Occipital lobe (tissue), 2 donors: ENCODE results near the gene EFEMP2. TPM values are rescaled to one million over a fixed set of nuclear protein-coding genes. Genes with fewer than 3 reads are reported as not detected.
A peak's percentile ranks its signal among the peaks of the same experiment; 100 is the strongest.
"Not testable (repeated sequence)": the region's sequence is repeated elsewhere in the genome, so short reads cannot be mapped to it uniquely, and the experiment has no call there.

Experiments used
- DNase-seq: peaks from one replicate; lab custom pipeline; 2025; lab: John Stamatoyannopoulos, UW
- total RNA-seq: library from RNA; depleted of rRNA; stranded (reverse); fragments of >200 nt; gene quantifications from one replicate; pipeline ENCODE4 v1.2.3, GENCODE V29; 2014

EFEMP2 gene
- total RNA-seq, 1 donor from 2014 or later, result 13.3 TPM

DNA sequence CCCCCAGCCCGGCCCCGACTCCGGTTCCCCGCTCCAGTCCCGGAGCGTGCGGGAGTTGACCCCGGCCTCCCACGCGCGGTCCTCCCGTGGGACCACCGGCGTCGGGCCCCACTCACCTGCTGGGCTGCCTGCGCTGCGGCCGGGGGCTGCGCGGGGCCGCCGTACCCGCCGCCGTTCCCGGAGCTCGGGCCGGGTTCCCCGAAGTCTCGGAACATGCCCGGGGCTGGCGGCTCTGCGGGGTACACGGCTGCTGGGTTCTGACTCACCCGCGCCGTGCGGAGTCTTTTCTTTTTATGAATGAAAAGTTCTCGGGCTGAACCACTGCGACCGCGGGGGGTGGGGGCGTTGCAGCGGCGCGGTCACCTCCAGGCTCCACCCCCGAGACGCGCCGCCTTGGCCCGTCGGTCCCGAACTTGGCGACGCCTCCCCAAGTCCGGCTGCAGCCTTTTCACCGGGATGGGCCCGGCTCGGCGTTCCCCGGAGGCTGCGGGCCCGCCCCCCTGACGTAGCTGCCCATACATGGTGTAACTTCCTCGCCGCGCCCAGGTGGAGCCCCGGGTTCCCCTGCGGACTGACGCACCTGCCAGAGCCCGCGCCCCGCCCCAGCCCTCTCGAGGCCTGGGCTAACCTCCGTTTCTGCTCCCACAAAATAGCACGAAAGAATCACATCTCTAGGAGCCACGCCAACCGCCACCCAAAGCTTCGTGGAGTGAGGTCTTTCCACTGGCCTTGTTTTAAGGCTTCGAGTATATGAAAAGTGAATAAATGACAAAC lies 27.7 kb upstream of the EFEMP2 start, which contains the start of gene FOSL1:
TSS of gene FOSL1 (minus strand) at position 264 of the 774 bp plus-strand sequence. CDS start at position 215, 49 bp downstream.
- peak; percentile 63 for DNase-seq

DNA sequence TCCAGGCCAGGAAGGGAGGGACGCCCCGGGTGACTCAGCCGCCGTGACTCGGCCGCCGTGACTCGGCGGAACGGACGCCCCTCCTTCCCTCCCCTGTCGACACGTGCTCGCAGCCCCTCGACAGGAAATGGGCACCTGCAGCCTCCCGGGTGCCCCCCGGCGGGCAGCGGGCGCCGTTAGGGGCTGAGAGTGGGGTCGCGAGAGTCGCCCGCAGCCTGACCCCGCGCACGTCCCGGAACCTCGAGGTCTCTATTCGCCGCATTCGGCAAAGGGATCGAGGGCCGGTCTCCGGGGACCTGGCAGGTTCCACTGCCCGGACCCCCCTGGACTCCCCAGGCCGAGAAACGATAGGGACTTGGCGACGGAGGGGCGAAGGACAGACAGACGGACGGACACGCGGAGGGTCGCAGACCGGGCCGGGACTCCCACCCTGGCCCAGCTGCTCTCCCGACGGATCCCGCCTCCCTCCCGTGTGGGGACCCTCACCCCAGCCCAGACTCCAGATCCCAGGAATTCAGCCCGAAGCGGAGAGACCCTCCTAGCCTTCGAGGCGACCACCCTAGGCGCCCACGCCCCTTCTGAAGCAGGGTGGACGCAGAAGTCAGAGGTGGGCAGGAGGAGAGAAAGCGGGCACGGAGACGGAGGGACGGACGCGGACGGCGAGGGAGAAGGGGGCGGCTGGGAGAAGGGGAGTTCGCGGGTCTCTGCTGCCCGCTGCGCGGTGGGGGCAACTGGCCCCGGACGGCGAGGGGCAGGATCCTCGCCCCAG lies 26.9 kb upstream of the EFEMP2 start:
- DNase-seq, result no peak

DNA sequence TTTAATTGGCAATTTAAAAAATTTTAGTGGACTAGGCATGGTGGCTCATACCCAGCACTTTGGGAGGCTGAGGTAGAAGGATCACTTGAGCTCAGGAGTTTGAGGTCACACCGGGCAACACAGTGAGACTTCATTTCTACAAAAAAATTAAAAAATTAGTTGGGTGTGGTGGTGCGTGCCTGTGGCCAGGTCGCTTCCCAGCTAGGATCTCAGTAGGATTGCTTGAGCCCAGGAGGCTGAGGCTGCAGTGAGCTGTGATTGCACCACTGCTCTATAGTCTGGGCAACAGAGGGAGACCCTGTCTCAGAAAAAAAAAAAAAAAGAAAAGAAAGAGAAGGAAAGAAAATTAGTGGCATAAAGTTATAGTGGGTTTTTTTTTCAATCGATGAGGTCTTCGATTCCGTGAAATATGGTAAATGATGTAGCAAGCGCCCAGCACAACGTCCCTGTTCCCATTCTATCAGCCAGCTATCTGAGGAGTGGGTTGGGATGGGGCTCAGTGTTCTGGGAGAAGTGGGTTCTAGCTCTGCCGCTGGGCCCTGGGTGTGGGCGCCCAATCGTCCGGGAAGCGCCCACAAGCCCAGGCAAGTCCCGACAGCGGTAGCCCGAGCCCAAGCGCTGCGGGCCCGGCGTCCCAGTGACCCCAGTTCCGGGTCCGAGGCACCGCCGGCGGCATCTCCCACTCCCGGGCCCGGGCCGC lies 26.2 kb upstream of the EFEMP2 start:
- no peak for DNase-seq

DNA sequence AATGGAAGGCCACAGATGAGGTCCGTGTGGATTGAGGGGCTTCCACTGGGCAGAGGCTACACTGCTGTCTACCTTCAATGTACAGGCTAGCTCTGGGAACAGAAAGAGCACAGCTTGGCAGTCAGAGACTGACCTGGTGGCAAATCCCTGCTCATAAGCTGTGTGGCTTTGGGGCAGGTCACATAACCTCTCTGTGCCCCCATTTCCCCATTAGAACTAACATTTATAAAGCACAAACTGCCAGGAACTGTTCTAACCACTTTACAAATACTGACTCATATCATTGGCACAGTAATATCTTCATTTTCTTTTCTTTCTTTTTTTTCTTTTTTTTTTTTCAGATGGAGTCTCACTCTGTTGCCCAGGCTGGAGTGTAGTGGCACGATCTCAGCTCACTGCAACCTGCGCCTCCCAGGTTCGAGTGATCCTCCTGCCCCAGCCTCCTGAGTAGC lies 24.4 kb upstream of the EFEMP2 start:
- no peak for DNase-seq

DNA sequence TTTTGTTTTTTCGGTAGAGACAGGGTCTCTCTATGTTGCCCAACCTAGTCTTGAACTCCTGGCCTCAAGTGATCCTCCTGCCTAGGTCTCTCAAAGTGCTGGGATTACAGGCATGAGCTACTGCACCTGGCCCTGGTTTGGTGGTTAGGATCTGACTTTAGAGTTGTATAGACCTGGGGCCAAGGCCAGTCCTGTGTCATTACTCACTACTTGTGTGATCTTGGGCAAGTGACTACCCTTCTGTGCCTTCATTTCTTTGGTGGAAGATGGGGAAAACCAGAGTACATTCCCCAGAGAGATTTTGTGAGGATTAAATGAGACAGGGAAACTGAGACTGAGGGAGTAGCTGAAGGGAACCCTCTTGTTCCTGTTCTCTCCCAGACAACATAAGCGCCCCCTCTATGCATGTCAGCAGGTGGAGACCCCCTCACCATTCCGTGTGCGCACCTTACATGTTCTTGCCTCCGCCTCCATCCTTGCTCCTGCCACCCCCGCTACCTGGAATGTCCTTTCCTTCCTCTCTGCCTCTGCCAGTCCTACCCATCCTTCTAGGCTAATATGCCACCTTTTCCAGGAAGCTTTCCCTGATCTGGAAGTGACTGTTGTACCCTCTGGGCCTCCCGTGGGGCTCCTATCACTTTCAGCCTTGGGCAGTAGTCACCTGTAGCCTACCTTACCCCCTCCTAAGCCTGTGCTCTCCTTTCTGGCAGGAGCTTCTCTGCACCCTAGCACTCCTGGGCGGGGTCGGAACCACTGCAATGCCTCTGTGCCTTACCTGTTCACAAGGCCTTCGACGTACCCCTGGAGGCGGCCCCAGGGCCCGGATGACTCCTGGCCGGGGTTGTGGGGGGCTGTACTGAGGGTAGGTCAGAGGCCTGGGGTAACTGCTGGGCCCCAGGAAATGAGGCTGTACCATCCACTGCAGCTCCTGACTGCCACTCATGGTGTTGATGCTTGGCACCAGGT lies 23.7 kb upstream of the EFEMP2 start:
- no peak for DNase-seq

DNA sequence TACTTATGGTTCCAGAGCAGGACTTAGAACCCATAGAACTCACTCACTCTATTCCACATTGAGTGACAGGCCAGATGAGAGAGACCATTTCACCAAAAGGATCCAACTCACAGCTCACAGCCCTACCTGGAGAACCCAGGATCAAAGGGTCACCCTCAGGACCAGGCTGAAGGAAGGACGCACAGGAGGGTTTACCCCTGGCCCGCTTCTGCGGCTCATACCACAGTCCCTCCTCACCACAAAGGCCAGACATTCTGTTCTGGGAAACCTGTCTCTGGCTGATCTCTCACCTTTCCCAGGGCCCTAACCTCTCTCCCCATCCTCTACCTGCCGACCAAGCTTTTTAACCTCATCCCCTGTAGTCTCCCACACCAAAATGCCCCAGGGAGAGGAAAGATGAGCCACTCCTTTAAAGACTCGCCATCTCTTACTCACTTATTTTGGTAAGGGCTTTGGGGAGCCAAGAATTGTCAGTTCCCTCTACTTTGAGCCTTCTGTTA lies 22.9 kb upstream of the EFEMP2 start:
- no peak for DNase-seq

DNA sequence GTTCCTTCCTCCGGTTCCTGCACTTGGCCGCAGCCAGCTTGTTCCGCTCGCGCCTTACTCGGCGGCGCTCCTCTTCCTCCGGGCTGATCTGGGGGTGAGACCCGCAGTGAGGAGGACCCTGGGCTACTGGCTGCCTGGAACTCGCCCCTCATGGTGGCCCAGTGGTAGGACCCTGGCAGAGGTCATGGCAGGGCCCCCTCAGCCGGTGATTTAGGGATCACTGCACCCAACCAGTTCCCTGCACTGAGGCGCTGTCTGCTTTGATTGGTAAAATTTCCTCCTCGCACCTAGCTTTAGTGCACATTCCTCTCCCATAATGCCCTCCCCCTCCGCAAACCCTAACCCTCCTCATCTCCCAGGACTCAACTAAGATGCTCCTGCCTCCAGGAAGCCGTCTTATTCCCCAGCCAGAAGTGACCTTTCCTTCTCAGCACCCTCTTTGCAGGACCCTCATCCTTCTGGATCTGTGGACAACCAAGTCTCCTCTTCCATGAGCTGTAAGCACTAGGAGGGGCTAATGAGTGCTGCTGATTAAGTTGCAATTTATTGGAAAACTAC lies 21.5 kb upstream of the EFEMP2 start:
- DNase-seq, result no peak

DNA sequence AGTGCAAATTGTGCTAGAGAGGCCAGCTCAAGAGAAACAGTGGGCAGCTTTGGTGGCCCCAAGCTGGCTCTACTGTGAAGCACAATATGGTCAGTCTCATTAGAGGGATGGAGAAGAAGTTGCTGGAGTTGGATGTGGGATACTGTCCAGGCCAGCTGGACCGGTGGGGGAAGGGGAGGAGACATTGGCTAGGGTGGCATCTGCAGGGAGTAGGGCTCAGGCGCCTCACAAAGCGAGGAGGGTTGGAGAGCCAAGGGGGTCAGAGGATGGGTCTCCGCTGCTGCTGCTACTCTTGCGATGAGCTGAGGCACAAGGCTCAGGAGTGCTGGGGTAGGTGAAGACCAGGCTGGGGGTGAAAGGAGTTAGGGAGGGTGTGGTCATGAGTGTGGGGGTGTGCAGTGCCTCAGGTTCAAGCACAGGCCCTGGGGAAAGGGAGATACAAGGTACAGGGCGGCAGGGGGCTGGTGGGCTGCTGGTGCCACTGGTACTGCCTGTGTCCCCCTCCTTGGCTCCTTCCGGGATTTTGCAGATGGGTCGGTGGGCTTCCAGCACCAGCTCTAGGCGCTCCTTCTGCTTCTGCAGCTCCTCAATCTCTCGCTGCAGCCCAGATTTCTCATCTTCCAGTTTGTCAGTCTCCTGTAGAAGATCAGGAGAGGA lies 20.2 kb upstream of the EFEMP2 start:
- DNase-seq, result no peak

DNA sequence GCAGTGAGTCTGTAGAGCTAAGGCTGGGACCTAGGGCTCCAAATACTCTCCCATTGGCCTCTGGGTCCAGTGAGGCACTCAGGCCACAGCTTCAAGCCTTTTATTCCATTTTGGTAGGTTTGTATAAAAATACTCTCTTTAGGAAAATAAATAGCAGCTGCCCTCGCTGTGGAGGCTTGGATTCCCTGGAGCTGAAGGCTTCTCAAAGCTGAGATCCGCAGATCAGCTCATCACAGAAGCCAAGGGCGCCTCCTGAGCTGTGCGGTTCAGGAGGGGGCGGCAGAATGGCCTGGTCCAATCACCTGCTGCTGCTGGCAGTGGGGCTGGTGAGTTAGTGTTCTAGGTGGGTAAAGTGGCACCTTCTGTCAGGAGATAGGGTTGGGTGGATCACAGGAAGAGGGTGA lies 19.5 kb upstream of the EFEMP2 start:
- DNase-seq, result not testable (repeated sequence)

DNA sequence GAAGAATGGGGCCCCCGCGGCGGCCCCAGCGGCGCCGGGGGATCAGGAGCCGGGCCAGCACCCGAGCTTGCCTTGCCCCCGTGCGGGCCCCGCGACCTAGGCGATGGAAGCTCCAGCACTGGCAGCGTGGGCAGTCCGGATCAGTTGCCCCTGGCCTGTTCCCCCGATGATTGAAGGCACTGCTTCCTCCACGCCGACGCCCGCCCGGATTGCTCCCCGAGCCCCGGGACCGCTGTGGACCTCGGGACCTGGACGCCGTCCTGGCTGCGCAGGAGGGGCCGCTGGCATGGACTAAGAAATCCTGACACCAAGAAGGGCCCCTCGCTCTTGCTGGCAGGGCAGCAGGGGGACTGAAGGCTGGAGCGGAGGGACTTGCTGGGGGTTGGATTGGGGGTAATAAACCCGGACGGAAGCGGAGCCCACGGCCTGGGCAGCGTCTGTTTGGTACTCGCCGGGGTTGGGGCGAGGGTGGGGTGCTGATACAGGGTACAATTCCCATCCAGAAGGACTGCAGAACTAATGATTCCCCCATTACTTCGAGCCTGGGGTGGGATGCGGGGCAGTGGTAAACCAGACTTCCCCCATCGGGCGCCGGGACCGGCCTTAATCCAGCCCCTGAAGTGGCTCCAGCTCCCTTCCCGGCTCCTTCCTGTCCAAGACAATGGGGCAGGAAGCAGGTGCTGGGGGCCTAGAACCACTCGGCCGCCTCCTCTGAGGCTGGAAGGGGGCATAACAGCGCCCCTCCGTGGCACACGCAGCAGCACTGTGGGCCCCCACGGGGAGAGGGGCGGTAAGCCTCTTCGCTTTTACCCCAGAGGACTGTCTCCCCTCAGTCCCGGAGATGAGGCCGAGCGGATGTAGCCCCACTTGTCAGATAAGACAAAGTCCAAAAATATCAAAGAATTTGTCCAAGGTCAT lies 18.9 kb upstream of the EFEMP2 start:
- DNase-seq, result no peak

DNA sequence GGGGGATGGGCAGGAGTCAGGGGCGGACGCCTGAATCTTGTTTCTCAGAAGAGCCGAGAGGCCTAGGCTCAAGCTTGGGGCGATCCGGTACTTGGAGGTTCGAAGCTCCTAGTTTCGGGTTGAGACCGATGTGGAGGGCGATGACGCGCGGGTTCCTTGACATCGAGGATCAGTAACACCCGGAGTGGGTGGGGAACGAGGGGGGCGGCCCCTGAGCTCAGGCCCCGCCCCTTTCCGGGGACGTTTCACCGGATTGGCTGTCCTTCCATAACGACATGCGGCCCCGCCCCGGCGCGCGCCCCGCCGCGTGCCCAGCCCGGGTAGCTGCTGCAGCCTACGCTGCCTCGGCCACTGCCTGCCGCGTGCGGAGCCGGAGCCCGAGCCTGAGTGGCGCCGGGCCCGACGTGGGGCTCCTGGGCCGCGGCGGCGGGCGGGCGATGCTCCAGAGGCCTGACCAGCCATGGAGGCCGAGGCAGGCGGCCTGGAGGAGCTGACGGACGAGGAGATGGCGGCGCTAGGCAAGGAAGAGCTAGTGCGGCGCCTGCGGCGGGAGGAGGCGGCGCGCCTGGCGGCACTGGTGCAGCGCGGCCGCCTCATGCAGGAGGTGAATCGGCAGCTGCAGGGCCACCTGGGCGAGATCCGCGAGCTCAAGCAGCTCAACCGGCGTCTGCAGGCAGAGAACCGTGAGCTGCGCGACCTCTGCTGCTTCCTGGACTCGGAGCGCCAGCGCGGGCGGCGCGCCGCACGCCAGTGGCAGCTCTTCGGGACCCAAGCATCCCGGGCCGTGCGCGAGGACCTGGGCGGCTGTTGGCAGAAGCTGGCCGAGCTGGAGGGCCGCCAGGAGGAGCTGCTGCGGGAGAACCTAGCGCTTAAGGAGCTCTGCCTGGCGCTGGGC lies 18.0 kb upstream of the EFEMP2 start, which contains the start of gene CCDC85B:
TSS of gene CCDC85B (plus strand) at position 350 of the 895 bp plus-strand sequence. CDS start at position 461, 111 bp downstream.
- peak; percentile 96 for DNase-seq

DNA sequence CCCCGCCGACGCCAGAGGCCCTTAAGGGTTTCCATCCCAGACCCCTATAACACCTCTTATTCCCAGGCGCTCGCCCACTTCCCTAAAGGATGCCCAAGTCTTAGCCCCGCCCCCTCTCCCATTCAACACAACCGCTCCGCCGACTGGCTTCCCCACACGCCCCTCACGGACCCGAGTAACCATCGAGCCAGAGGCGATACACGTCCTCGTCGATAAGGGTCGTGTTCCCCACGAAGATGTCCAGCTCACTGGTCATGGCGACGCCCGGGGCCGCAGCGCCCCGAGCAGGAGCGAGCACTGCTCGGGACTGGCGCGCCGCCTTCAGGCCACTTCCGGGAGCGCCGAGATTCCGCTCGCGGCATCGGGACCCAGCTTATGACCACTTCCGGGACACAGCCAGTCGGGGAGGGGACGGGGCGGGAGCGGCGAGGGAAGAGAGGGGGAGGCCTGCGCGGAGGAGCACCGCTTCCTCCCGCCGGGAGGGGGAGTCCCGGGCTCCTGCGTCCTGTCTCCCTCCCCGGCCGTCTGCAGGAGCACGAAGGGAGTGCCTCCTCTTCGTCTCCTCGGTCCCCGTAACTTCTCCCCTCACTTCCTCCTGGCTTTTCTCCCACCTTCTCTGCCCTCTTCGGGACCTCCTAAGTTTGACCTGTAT lies 15.7 kb upstream of the EFEMP2 start, which contains the start of gene FIBP:
TSS of gene FIBP (minus strand) at position 309 of the 652 bp plus-strand sequence. CDS start at position 256, 53 bp downstream.
- peak; percentile 96 for DNase-seq

DNA sequence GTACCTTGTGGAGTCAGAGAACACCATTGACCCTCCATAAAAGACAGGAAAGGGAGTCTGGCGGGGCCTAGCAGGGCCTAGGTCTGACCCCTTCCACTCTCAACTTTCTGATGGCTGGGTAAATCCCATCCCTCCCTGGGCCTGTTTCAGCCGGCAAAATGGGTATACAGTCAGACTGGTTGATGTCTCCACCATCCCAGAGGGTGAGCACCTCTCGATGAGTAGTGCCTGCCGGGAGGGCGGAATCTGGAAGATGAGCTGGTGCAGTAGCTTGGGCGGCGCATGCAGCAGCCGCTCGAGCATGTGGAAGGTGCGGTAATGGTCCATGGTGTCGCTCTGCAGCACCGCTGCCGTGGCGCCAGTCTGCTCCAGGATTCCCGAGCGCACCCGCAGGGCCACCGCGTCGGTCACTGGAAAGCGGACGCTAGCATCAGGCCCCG lies 15.1 kb upstream of the EFEMP2 start:
- no peak for DNase-seq

DNA sequence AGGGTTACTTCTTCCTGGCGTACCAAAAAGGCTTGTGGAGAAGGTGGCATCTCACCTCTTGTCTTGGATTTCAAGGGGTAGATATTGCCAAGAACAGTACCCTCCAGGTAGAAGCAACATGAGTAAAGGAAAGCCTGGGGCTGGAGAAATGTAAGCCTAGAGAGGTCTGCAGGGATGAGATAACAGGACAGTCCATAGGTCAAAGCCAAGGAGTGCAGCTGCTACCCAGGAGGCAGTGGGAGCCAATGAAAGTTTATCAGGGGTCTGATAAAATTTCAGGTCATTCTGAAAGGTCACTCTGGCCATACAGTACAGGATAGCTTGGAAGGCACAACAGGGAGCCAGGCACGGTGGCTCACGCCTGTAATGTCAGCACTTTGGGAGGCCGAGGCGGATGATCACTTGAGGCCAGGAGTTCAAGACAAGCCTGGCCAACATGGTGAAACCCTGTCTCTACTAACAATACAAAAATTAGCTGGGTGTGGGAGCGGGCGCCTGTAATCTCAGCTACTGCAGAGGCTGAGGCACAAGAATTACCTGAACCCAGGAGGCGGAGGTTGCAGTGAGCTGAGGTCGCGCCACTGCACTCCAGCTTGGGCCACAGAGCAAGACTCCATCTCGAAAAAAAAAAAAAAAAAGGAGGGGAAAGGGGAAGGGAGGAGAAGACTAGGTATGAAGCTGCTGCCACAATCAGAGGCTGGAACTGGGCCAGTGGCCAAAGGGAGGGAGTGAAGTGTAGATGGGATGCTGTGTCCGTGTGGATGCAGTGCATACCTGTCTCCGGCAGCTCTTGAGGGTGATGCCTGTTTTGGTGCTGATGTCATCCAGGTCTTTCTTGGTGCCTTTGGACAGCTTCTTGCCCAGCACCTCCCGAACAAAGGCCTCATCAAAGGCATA lies 14.5 kb upstream of the EFEMP2 start:
- DNase-seq, result no peak

DNA sequence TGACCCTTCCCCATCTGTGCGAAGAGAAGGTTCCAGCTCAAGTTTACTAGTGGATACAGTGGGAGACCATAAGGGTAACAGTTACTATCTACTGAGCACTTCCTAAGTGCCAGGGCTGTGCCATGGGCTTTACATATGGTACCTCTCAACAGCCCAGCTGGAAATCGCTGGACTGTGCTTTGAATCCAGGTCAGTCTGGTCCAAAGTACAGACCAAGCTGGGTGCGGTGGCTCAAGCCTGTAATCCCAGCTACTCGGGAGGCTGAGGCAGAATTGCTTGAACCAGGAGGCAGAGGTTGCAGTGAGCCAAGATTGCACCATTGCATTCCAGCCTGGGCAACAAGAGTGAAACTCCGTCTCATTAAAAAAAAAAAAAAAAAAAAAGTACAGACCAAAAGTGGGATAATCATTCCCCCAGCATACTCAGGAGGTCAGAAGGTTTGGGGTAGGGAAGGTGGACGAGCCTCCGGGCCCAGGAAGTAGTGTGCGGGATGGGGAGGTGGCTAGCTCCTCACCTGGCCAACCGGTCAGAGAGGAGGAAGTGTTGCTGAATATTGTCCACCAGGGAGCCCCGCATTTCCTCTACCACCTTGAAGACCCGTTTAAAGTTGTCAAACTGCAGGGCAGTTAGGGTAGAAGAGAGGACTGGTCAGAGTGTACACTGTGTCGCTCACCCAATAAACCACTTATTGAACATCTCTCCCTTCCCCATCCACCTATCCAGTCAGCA lies 13.4 kb upstream of the EFEMP2 start:
- no peak for DNase-seq
